ENCODE data around the gene PDPK1. TPM values are rescaled to one million over a fixed set of nuclear protein-coding genes. Genes with fewer than 3 reads are reported as not detected.
"Not testable (repeated sequence)": the region's sequence is repeated elsewhere in the genome, so short reads cannot be mapped to it uniquely, and the experiment has no call there.

PDPK1 gene
- total RNA-seq, 4 donors from 2014 or later = 22.2 to 34.5 (median 25.6) TPM

GRCh38 chr16:2614761-2615191, 77.0 kb downstream of the PDPK1 start:
- DNase-seq (ENCODE audit: low spot score) (no peak), ATAC-seq (ENCODE audit: low FRiP score) (no peak)
- TF ChIP-seq CTCF (IDR thresholded peaks at IDR 0.05) = no peak

- not testable (repeated sequence) for DNase-seq (ENCODE audit: low spot score); ATAC-seq (ENCODE audit: low FRiP score)
Observed at GRCh38 chr16:2618964-2619363, 81.1 kb downstream of the PDPK1 start.

GRCh38 chr16:2619628-2620027, 81.8 kb downstream of the PDPK1 start:
- not testable (repeated sequence) for DNase-seq (ENCODE audit: low spot score); ATAC-seq (ENCODE audit: low FRiP score)

- DNase-seq (ENCODE audit: low spot score); ATAC-seq (ENCODE audit: low FRiP score): not testable (repeated sequence)
Observed at GRCh38 chr16:2620870-2621269, 83.0 kb downstream of the PDPK1 start.

- not testable (repeated sequence) for ATAC-seq (ENCODE audit: low FRiP score); DNase-seq (ENCODE audit: low spot score)
Observed at GRCh38 chr16:2621395-2621794, 83.6 kb downstream of the PDPK1 start.

- not testable (repeated sequence) for ATAC-seq (ENCODE audit: low FRiP score); DNase-seq (ENCODE audit: low spot score)
Observed at GRCh38 chr16:2627075-2627474, 89.3 kb downstream of the PDPK1 start.

GRCh38 chr16:2631203-2631602, 93.4 kb downstream of the PDPK1 start:
- not testable (repeated sequence) for ATAC-seq (ENCODE audit: low FRiP score); DNase-seq (ENCODE audit: low spot score)

- not testable (repeated sequence) for ATAC-seq (ENCODE audit: low FRiP score); DNase-seq (ENCODE audit: low spot score)
Observed at GRCh38 chr16:2632291-2632690, 94.5 kb downstream of the PDPK1 start.

- not testable (repeated sequence) for ATAC-seq (ENCODE audit: low FRiP score); DNase-seq (ENCODE audit: low spot score)
Observed at GRCh38 chr16:2639071-2639721, 101.4 kb downstream of the PDPK1 start.

- DNase-seq (ENCODE audit: low spot score); ATAC-seq (ENCODE audit: low FRiP score): not testable (repeated sequence)
Observed at GRCh38 chr16:2639722-2640072, 101.9 kb downstream of the PDPK1 start.

- DNase-seq (ENCODE audit: low spot score); ATAC-seq (ENCODE audit: low FRiP score): not testable (repeated sequence)
Observed at GRCh38 chr16:2642561-2642960, 104.7 kb downstream of the PDPK1 start.

GRCh38 chr16:2644754-2645453, 107.1 kb downstream of the PDPK1 start:
- not testable (repeated sequence) for DNase-seq (ENCODE audit: low spot score)
- ATAC-seq (ENCODE audit: low FRiP score) = peak; percentile 40

GRCh38 chr16:2651268-2651871, 113.5 kb downstream of the PDPK1 start:
- ATAC-seq (ENCODE audit: low FRiP score) = peak; percentile 36
- DNase-seq (ENCODE audit: low spot score) = not testable (repeated sequence)

Small RNA genes lying within 50 kb of the gene (small RNA-seq; reads per million reads assigned to genes)
- gene AC093525.1 = not detected
- gene MIR3178 = not detected

Other genes with a start within 250 kb of the PDPK1 start
- 10 to 100 TPM in 1 of 4 donors, 1 to 10 TPM in 3; 6.6 to 19.0 (median 8.0) TPM for gene ABCA3, start 197.3 kb upstream of the PDPK1 start, total RNA-seq
- gene CCNF, start 108.6 kb upstream of the PDPK1 start, total RNA-seq = 1 to 10 TPM; 1.3 to 2.9 (median 2.5) TPM
- gene TEDC2, start 77.9 kb upstream of the PDPK1 start, total RNA-seq = 1 to 10 TPM in 1 of 4 donors, under 1 TPM in 1, not detected in 2; 0.50 to 1.1 TPM
- under 1 TPM in 2 of 4 donors, not detected in 2; 0.28 to 0.44 TPM for gene NTN3, start 66.7 kb upstream of the PDPK1 start, total RNA-seq
- gene TBC1D24, start 62.9 kb upstream of the PDPK1 start, total RNA-seq = 10 to 100 TPM; 10.4 to 19.4 (median 13.0) TPM
- gene ATP6V0C, start 24.1 kb upstream of the PDPK1 start, total RNA-seq = 100 to 1,000 TPM in 1 of 4 donors, 10 to 100 TPM in 3; 43.5 to 113 (median 67.9) TPM
- gene AMDHD2, start 17.6 kb upstream of the PDPK1 start, total RNA-seq = 10 to 100 TPM; 26.7 to 35.9 (median 30.7) TPM
- gene CEMP1, start 6.6 kb upstream of the PDPK1 start, total RNA-seq = not detected
- 10 to 100 TPM; 10.9 to 21.1 (median 20.1) TPM for gene KCTD5, start 144.5 kb downstream of the PDPK1 start, total RNA-seq
- 1 to 10 TPM in 2 of 4 donors, under 1 TPM in 2; 0.65 to 1.2 (median 1.0) TPM for gene PRSS27, start 182.2 kb downstream of the PDPK1 start, total RNA-seq
- gene SRRM2, start 214.6 kb downstream of the PDPK1 start, total RNA-seq = 100 to 1,000 TPM; 230 to 465 (median 368) TPM
- 100 to 1,000 TPM; 181 to 341 (median 323) TPM for gene ELOB, start 239.3 kb downstream of the PDPK1 start, total RNA-seq
- gene PRSS33, start 249.5 kb downstream of the PDPK1 start, total RNA-seq = not detected

All from omental fat pad (tissue), 4 donors.